Astrocyte of the spinal cord (primary cell): ENCODE data around the gene C1RL.

Experiments used
- DNase-seq: peaks from one replicate; pipeline ENCODE4 v3.0.0; 2011; ENCODE audit warnings: low read depth, low spot score
- H3K4me3 ChIP-seq: 2 replicates; pipeline ENCODE4 v1.5.1; 2011; ENCODE audit warnings: low read depth, mild to moderate bottlenecking, low read length, moderate library complexity
- CTCF ChIP-seq: IDR thresholded peaks from 2 replicates; pipeline ENCODE4 v1.5.1; 2012; ENCODE audit warnings: low read depth, mild to moderate bottlenecking, low read length, inconsistent platforms
- in situ Hi-C: cut with HindIII; loops from 2 replicates; pipeline ENCODE4 v1.10.0; 2017; ENCODE audit warnings: low sequenced_read_pairs

The C1RL gene

GRCh38 chr12:7117670-7118069 is 8.7 kb upstream of the C1RL start:
- no peak for TF ChIP-seq CTCF
- DNase-seq: no peak
- no peak overlapping the region for H3K4me3 ChIP-seq
- in situ Hi-C loops: no loop called here

GRCh38 chr12:7116916-7117315 is 7.9 kb upstream of the C1RL start:
- TF ChIP-seq CTCF: no peak
- DNase-seq: no peak
- in situ Hi-C loops: no loop called here
- H3K4me3 ChIP-seq: no peak overlapping the region

GRCh38 chr12:7116196-7116595 is 7.2 kb upstream of the C1RL start:
- no peak for TF ChIP-seq CTCF
- in situ Hi-C loops: no loop called here
- no peak for DNase-seq
- H3K4me3 ChIP-seq: no peak overlapping the region

GRCh38 chr12:7114851-7115250 is 5.8 kb upstream of the C1RL start:
- in situ Hi-C loops: no loop called here
- no peak for DNase-seq
- no peak for TF ChIP-seq CTCF
- H3K4me3 ChIP-seq: no peak overlapping the region

- TF ChIP-seq CTCF: no peak
- no peak for DNase-seq
- in situ Hi-C loops: no loop called here
- no peak overlapping the region for H3K4me3 ChIP-seq
Measured at GRCh38 chr12:7114008-7114407, 5.0 kb upstream of the C1RL start.

GRCh38 chr12:7113389-7113871 is 4.4 kb upstream of the C1RL start:
- TF ChIP-seq CTCF: peak; percentile 87
- in situ Hi-C loops: no loop called here
- no peak overlapping the region for H3K4me3 ChIP-seq
- DNase-seq: peak; percentile 39

GRCh38 chr12:7112041-7112440 is 3.0 kb upstream of the C1RL start:
- no peak for TF ChIP-seq CTCF
- in situ Hi-C loops: no loop called here
- DNase-seq: no peak
- H3K4me3 ChIP-seq: no peak overlapping the region
